Breast epithelium (tissue), 3 donors: ENCODE measurements around the gene GABARAP.

ENCODE experiments used
- CTCF ChIP-seq, 3 donors: fragments of 450-650 bp; IDR thresholded peaks; one replicate each; pipeline ENCODE4 v1.5.1; 2016 to 2017; ENCODE audit warnings: antibody characterized with exemption in 3 of 3, mild to moderate bottlenecking in 3 of 3, moderate library complexity in 3 of 3
- POLR2A ChIP-seq: fragments of 450-650 bp; IDR thresholded peaks from one replicate; pipeline ENCODE4 v1.6.1; 2016; ENCODE audit warnings: antibody characterized with exemption, mild to moderate bottlenecking, moderate library complexity

- no peak for TF ChIP-seq CTCF (IDR thresholded peaks at IDR 0.05)
- no peak for TF ChIP-seq POLR2A
Observed at GRCh38 chr17:7249830-7250229, 7.6 kb upstream of the GABARAP start.
